GM21526 (cell line): ENCODE data around the gene RHOBTB1.
"Not testable (repeated sequence)": the region's sequence is repeated elsewhere in the genome, so short reads cannot be mapped to it uniquely, and the experiment has no call there.

ENCODE experiments used
- ATAC-seq: cut with Tn5 transposase; IDR thresholded peaks from one replicate; pipeline ENCODE4 v1.9.1; 2021; ENCODE audit warnings: moderate library complexity; ENCODE audit not compliant: unreplicated experiment, low FRiP score

RHOBTB1 gene

GRCh38 chr10:60944058-60944909 lies at the start of gene RHOBTB1:
Gene RHOBTB1 (minus strand): TSS chr10:60944185. CDS start chr10:60911542, 32,643 bp downstream.
- no peak for ATAC-seq

GRCh38 chr10:60992636-60993035 lies 48.7 kb upstream of the RHOBTB1 start:
- no peak for ATAC-seq

- no peak for ATAC-seq
These were observed 46.7 kb upstream of the RHOBTB1 start for GRCh38 chr10:60990663-60991062.

- peak; percentile 85 for ATAC-seq
These were observed 45.5 kb upstream of the RHOBTB1 start for GRCh38 chr10:60989400-60989876.

- ATAC-seq, result no peak
These were observed 42.8 kb upstream of the RHOBTB1 start for GRCh38 chr10:60986791-60987190.

- no peak for ATAC-seq
These were observed 42.0 kb upstream of the RHOBTB1 start for GRCh38 chr10:60985951-60986350.

GRCh38 chr10:60980997-60981396 lies 37.0 kb upstream of the RHOBTB1 start:
- ATAC-seq, result no peak

- ATAC-seq, result no peak
These were observed 35.7 kb upstream of the RHOBTB1 start for GRCh38 chr10:60979667-60980104.

- ATAC-seq, result no peak
These were observed 34.5 kb upstream of the RHOBTB1 start for GRCh38 chr10:60978287-60979115.

GRCh38 chr10:60977161-60978122 lies 33.5 kb upstream of the RHOBTB1 start:
- no peak for ATAC-seq

GRCh38 chr10:60976687-60977086 lies 32.7 kb upstream of the RHOBTB1 start:
- ATAC-seq, result no peak

- no peak for ATAC-seq
These were observed 31.7 kb upstream of the RHOBTB1 start for GRCh38 chr10:60975716-60976115.

GRCh38 chr10:60974463-60975149 lies 30.6 kb upstream of the RHOBTB1 start:
- no peak for ATAC-seq

GRCh38 chr10:60973086-60973485 lies 29.1 kb upstream of the RHOBTB1 start:
- ATAC-seq, result no peak

- not testable (repeated sequence) for ATAC-seq
These were observed 28.2 kb upstream of the RHOBTB1 start for GRCh38 chr10:60972181-60972580.

GRCh38 chr10:60970526-60970925 lies 26.5 kb upstream of the RHOBTB1 start:
- no peak for ATAC-seq

GRCh38 chr10:60968504-60968903 lies 24.5 kb upstream of the RHOBTB1 start:
- ATAC-seq, result no peak

GRCh38 chr10:60967854-60968484 lies 24.0 kb upstream of the RHOBTB1 start:
- ATAC-seq, result no peak

- ATAC-seq, result no peak
These were observed 23.3 kb upstream of the RHOBTB1 start for GRCh38 chr10:60967260-60967659.
